ENCODE measurements around the gene PXDN.
"Not testable (repeated sequence)": the region's sequence is repeated elsewhere in the genome, so short reads cannot be mapped to it uniquely, and the experiment has no call there.

PXDN gene

DNA sequence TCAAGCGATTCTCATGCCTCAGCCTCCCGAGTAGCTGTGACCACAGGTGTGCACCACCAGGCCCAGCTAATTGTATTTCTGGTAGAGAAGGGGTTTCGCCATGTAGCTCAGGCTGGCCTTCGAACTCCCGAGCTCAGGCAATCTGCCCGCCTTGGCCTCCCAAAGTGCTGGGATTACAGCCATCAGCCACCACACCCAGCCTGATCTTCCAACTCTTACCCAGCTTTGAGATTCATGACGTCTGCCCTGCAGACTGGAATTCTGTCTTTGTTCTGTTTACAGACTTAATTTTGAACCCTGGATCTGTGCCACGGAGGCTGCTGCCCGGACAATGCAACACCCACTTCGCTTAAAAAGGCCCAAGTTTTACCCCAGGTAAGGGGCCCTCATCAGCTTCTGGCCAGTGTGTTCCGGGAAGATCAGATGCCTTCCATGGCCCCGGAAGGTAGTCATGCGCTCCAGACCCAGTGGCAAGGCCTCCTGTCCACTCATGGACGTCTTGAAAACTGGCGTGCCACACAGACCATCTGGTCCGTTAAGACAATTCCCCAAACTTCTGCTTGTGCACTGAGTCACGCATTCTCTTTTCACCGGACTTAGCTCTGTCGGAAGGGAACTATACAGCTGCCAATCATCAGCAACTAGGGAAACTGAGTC, 5.5 kb downstream of the PXDN start:
- peak; percentile 68 for DNase-seq (ENCODE audit: low read depth)
- TF ChIP-seq, protein P1, sequence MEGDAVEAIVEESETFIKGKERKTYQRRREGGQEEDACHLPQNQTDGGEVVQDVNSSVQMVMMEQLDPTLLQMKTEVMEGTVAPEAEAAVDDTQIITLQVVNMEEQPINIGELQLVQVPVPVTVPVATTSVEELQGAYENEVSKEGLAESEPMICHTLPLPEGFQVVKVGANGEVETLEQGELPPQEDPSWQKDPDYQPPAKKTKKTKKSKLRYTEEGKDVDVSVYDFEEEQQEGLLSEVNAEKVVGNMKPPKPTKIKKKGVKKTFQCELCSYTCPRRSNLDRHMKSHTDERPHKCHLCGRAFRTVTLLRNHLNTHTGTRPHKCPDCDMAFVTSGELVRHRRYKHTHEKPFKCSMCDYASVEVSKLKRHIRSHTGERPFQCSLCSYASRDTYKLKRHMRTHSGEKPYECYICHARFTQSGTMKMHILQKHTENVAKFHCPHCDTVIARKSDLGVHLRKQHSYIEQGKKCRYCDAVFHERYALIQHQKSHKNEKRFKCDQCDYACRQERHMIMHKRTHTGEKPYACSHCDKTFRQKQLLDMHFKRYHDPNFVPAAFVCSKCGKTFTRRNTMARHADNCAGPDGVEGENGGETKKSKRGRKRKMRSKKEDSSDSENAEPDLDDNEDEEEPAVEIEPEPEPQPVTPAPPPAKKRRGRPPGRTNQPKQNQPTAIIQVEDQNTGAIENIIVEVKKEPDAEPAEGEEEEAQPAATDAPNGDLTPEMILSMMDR (conservative IDR thresholded peaks at IDR 0.05; ENCODE audit: low read length) = no peak
- H3K4me3 ChIP-seq (ENCODE audit: low read length) = no peak overlapping the region

DNA sequence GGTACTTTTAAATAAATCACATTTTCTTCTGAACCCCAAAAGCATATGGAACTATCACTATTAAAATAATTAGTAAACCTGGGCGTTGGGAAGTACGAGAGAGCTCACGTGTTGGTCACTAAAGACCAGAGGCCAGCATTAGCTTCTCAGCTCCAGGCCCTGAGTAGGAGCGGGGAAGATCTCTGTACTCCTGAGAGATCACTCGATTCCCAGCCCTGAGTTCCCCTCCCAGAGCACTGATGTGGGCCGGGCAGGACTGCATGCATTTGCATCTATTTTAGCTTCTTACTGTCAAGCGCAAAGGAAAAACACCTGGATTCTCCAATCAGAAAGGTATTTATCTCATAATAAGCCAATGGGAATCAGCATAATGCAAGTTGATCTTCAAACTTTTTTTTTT, 6.2 kb downstream of the PXDN start:
- H3K4me3 ChIP-seq (ENCODE audit: low read length) = no peak overlapping the region
- DNase-seq (ENCODE audit: low read depth) = no peak
- TF ChIP-seq, protein P1 (conservative IDR thresholded peaks at IDR 0.05; ENCODE audit: low read length) = no peak

DNA sequence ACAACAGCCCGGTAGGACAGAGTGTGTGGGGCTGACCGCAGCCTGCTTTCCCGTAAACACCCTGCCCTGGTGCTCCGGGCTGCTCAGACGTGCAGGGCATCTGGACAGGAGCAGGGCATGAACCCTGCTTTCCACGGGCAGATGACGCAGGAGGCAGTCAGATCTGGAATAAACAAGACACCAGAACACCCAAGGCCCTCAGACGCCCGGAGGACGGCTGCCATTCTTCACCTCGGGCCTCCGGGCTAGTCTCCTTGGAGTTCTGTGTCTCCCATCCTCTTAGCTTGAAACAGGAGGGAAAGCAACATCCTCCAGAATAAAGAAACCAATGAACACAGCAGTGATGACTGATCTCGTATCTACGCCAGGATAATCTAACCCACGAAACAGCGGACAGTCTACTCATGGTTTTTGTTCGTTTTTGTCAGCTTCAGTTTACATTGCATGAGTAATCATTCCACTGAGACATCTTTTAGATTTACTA, 7.3 kb downstream of the PXDN start:
- TF ChIP-seq, protein P1 (conservative IDR thresholded peaks at IDR 0.05; ENCODE audit: low read length) = no peak
- no peak overlapping the region for H3K4me3 ChIP-seq (ENCODE audit: low read length)
- peak; percentile 72 for DNase-seq (ENCODE audit: low read depth)

DNA sequence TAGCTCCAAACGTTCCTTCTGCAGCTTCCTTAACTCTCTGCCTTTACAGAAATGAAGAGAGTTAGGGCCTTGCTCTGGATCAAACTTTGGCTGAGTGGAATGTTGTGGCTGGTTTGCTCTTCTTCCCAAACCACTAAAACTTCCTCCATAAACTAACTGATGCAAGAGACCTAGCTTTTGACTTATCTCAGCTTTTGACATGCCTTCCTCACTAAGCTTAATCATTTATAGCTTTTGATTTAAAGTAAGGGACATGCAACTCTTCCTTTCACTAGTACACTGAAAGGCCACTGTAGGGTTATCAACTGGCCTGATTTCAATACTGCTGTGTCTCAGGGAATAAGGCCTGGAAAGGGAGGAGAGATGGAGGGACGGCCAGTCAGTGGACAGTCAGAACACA, 8.3 kb downstream of the PXDN start:
- peak; percentile 84 for DNase-seq (ENCODE audit: low read depth)
- H3K4me3 ChIP-seq (ENCODE audit: low read length) = no peak overlapping the region
- TF ChIP-seq, protein P1 (conservative IDR thresholded peaks at IDR 0.05; ENCODE audit: low read length) = no peak

DNA sequence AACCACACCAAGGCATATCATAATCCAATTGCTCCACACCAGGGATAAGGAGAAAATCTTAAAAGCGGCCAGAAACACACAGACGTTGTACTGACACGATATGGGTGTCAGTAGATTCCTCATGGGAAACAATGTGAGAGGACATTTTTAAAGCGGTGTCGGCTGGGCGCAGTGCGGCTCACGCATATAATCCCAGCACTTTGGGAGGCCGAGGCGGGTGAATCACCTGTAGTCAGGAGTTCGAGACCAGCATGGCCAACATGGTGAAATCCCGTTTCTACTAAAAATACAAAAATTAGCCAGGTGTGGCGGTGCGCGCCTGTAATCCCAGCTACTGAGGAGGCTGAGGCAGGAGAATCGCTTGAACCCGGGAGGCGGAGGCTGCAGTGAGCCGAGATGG, 11.0 kb downstream of the PXDN start:
- DNase-seq (ENCODE audit: low read depth); H3K4me3 ChIP-seq (ENCODE audit: low read length): not testable (repeated sequence)

DNA sequence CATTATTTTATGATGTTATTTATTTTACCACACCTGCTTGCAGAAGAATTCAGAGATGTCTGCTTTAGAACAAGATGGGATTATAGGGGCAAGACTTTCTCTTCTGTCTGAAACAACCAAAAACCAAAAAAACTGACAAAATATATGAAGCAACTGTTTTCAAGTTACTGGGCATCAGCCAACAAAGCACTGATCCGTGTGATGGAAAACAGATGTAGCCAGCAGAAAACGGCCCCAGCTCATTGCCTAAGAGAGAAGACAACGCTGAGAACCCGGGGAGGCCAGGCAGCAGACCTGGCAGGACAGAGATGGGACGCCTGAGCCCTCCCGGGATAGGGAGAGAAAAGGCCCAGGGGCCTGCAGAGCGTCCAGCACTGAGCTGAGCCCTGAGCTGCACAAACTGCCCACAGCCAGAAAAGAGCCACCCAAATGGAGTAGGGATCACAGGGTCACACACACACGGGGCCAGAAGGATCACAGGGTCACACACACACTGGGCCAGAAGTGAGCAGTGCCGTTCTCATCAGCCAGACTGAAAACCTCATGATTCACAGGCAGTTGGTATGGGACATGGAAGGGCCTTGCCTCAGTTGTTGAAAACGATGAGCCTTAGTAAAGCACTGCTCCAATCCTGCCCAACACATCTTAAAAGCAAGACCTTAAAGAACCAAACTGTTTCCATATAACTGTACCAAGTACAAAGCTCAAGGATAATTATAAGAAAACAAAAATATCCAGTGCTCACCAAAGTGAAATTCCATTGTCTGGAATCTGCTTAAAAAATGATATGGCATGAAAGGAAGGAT, 12.1 kb downstream of the PXDN start:
- H3K4me3 ChIP-seq (ENCODE audit: low read length) = peak overlapping the region; percentile 32
- TF ChIP-seq, protein P1 (conservative IDR thresholded peaks at IDR 0.05; ENCODE audit: low read length) = no peak
- DNase-seq (ENCODE audit: low read depth) = peak; percentile 97

DNA sequence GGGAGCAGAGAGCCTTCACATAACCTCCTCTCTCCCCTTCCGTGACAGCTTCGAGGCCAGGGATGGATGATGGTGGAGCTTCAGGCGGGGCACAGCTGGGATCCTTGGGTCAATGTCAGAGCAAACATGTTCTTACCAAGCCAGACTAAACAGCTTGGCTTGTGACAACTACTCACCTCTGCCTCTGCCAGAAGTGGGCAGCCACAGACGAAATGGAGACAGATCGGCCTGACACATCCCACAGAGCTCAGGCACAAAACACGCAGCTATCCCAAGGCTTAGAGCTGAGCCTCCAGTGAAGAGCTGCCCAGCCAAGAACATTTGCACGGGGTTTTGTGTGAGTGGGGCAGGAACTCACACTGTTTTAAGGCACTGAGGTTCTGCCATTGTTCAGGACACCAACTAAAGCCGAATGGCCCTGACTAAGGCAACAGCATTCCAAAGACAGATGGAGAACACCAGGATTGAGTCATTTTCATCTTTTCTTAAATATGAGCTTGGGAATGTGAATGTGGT, 12.8 kb downstream of the PXDN start:
- H3K4me3 ChIP-seq (ENCODE audit: low read length) = peak overlapping the region; percentile 10

More for the DNA sequence above, 12.8 kb downstream of the PXDN start:
- TF ChIP-seq, protein P1 (conservative IDR thresholded peaks at IDR 0.05; ENCODE audit: low read length) = no peak
- peak; percentile 92 for DNase-seq (ENCODE audit: low read depth)
